AG04449 (cell line): Measurements from ENCODE around the gene BMP8B.
A peak's percentile ranks its signal among the peaks of the same experiment; 100 is the strongest.

Experiments
- CTCF ChIA-PET: fragments of 350-600 bp; formaldehyde crosslinking; extraction: SDS; loops from one replicate; lab custom pipeline; 2021; ENCODE audit warnings: antibody characterized with exemption; lab: Yijun Ruan, JAX
- POLR2A ChIA-PET: fragments of 400-600, 350-600 bp; formaldehyde crosslinking; extraction: SDS; loops from one replicate; lab custom pipeline; 2020; ENCODE audit warnings: antibody characterized with exemption, inconsistent platforms; lab: Yijun Ruan, JAX
- DNase-seq: peaks from one replicate; pipeline ENCODE4 v3.0.0-alpha.2; 2010; ENCODE audit warnings: low read depth, low spot score
- H3K4me3 ChIP-seq: 2 replicates; pipeline ENCODE4 v1.5.1; 2011; ENCODE audit warnings: low read depth, mild to moderate bottlenecking, control low read depth, low read length
- TF ChIP-seq, protein P1 (sequence below): IDR thresholded peaks from one replicate; pipeline ENCODE4 v1.5.1; 2011; ENCODE audit warnings: mild to moderate bottlenecking, moderate library complexity, low read length, control low read depth, inconsistent platforms; ENCODE audit not compliant: insufficient read depth; ENCODE audit errors: missing control alignments

Gene BMP8B

DNA sequence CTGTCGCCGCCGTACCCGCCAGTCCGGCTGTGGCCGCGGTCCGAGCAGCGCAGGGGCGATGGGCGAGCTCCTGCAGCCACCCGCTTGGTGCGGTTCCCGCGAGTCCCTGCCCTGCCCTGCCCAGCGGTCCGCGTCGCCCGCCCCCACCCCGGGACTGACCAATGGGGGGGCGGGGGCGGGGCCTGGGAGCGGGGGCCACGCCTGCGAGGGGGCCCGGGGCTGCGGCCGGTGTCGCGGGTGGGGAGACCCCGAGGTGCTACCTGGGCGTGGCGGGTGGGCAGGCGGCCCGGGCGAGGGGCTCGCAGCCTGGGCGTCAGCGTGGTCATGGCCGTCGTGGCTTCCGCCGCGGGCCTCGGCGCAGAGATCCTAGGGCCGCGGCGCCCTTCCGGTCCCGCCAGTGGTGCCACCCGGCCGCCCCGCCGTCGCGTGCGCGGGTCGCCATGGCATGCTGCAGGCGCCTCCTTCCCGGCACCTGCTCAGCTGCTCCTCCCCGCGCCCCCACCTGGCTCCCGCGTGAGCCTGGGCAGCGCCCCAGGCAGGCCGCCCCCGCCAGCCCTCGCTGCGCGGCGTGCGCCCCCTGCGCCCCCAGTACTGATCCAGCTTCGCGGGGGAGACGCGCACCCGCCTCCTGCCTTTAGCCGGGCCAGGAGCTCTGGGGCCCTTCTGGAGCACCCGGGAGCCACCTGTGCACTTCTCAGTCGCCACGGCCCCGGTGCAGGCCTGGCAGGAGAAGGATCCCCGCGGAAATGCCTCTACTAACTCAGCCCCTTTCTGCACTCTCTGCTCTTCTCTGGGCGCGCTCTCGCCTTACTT, at the start of gene BMP8B:
Gene BMP8B (minus strand): TSS at position 108 of the 813 bp plus-strand sequence. CDS start 380 bp downstream, outside the sequence.
- ChIA-PET CTCF (interaction anchor here (1.7 kb wide), 1 partner anchor 10 kb away, joined by 7 read pairs; no protein-coding TSS in a partner anchor), POLR2A (no interaction called here)
- H3K4me3 ChIP-seq = peak within 1 kb of the TSS; percentile 40
- no peak for DNase-seq
- TF ChIP-seq, protein P1, sequence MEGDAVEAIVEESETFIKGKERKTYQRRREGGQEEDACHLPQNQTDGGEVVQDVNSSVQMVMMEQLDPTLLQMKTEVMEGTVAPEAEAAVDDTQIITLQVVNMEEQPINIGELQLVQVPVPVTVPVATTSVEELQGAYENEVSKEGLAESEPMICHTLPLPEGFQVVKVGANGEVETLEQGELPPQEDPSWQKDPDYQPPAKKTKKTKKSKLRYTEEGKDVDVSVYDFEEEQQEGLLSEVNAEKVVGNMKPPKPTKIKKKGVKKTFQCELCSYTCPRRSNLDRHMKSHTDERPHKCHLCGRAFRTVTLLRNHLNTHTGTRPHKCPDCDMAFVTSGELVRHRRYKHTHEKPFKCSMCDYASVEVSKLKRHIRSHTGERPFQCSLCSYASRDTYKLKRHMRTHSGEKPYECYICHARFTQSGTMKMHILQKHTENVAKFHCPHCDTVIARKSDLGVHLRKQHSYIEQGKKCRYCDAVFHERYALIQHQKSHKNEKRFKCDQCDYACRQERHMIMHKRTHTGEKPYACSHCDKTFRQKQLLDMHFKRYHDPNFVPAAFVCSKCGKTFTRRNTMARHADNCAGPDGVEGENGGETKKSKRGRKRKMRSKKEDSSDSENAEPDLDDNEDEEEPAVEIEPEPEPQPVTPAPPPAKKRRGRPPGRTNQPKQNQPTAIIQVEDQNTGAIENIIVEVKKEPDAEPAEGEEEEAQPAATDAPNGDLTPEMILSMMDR = no peak

DNA sequence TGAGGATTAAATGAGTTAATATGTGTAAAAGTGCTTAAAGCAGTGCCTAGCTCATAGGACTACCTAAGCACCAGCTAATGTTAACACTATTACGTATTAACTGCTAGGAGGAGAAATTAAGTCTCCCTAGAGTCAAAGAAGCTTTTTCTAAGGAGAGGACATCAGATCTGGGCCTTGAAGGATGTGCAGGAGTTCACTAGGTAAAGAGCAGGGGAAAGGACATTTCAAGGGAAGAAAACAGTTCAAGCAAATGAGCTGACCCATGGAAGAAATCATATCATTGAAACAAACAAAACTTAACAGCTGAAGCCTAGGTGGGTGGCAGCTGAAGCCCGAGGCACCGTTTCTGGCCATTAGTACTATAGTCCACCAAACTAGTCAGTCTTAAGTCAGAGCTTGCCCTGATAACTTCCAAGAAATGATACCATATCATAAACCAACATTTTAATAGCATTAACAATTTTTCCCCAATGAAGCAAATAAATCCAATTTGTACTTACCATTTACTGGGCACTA, 48.0 kb upstream of the BMP8B start:
- no peak overlapping the region for H3K4me3 ChIP-seq
- CTCF ChIA-PET = interaction anchor here (1.1 to 1.7 kb wide), 5 partner anchors 9 to 196 kb away, joined by 3 to 7 read pairs (median 4); no protein-coding TSS in a partner anchor
- DNase-seq = no peak
- POLR2A ChIA-PET = no interaction called here
- TF ChIP-seq, protein P1 = no peak

DNA sequence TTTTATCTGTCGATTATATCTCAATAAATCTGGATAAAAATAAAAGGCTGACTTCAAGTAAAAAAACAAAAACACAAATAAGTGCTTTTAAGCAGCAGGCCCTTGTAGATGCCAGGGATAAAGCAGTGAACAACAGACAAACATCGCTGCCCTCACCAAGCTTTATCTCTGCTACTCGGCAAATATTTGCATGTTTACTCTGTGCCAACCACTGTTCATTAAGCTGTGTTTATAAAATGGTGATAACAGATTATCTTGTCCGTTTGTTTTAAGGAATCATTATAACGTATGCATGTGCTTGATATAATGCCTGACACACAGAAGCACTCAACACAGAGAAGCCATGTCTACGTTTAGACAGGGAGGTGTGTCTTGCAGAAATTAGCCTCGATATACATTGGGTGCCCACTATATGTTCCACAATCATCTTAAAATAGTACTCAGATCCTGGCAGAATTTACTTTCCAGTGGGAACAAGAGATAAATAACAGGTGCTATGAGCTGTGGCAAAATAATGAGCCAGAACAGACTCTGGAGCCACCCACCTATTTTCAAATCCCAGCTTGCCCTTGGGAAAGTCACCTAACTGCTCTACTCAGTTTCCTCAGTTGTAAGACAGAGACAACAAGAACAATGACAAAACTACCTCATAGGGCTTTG, 47.4 kb upstream of the BMP8B start:
- DNase-seq = no peak

DNA sequence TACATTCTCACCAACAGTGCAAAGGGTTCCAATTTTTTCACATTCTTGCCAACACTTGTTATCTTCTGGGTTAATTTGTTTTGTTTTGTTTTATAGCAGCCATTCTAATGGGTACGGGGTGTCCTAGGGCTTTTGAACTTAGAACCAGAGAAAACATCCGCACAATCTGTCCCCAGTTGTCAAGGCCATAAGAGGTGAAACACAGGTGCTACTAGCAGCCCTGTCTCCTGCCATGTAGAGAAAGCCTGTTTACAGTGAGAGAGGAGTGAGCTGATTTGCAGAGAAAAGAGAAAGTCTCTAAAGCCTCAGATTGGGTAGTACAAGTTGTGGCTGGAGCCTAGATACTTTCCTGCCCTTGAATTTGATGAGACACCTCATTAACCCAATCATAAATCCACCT, 46.4 kb upstream of the BMP8B start:
- TF ChIP-seq, protein P1 = no peak
- POLR2A ChIA-PET = no interaction called here
- H3K4me3 ChIP-seq = no peak overlapping the region
- CTCF ChIA-PET = no interaction called here
- DNase-seq = no peak

More for the DNA sequence above, 47.4 kb upstream of the BMP8B start:
- ChIA-PET POLR2A (no interaction called here), CTCF (interaction anchor here (1.1 to 1.7 kb wide), 4 partner anchors 10 to 138 kb away, joined by 3 to 7 read pairs (median 4); no protein-coding TSS in a partner anchor)
- TF ChIP-seq, protein P1 = no peak
- no peak overlapping the region for H3K4me3 ChIP-seq

- H3K4me3 ChIP-seq = no peak overlapping the region
- CTCF ChIA-PET = interaction anchor here (1.0 to 1.4 kb wide), 4 partner anchors 11 to 140 kb away, joined by 3 to 5 read pairs (median 4); partner anchors contain the start of gene MYCL
- DNase-seq = no peak
- TF ChIP-seq, protein P1 = no peak
- POLR2A ChIA-PET = no interaction called here
These were observed 45.1 kb upstream of the BMP8B start for GRCh38 chr1:39833621-39834385.
